A673 (cell line): ENCODE results near the gene GIMAP2. TPM values are rescaled to one million over a fixed set of nuclear protein-coding genes. Genes with fewer than 3 reads are reported as not detected.
"Not testable (repeated sequence)": the region's sequence is repeated elsewhere in the genome, so short reads cannot be mapped to it uniquely, and the experiment has no call there.

Experiments
- BruUV-seq: library from RNA; stranded (reverse); fragments of 400-500 nt; replicated peaks from 2 replicates; lab custom pipeline; 2021; lab: Mats Ljungman, UMichigan
- CTCF ChIA-PET: fragments of 300-600 bp; sonication (Branson Sonifier 250); formaldehyde crosslinking; loops from one replicate; lab custom pipeline; 2022; ENCODE audit warnings: antibody characterized with exemption; lab: Charles Lee
- POLR2A ChIA-PET: fragments of 300-600 bp; sonication (Branson Sonifier 250); formaldehyde crosslinking; loops from one replicate; lab custom pipeline; 2022; ENCODE audit warnings: antibody characterized with exemption; ENCODE audit not compliant: low non-redundant PET; lab: Charles Lee
- DNase-seq: peaks from one replicate; pipeline ENCODE4 v3.0.0-alpha.2; 2015; ENCODE audit warnings: low spot score
- H3K27ac ChIP-seq: fragments of 200-600 bp; sonication (generic); 2 replicates; pipeline ENCODE4 v1.5.1; 2016; ENCODE audit warnings: mixed run types, low read depth, mild to moderate bottlenecking, mixed read lengths, antibody characterized with exemption, low read length; ENCODE audit not compliant: poor library complexity, severe bottlenecking
- H3K27me3 ChIP-seq: fragments of 200-600 bp; sonication (generic); replicated peaks from 2 replicates; pipeline ENCODE4 v1.6.1; 2017; ENCODE audit warnings: mixed run types, low read depth, mild to moderate bottlenecking, mixed read lengths, antibody characterized with exemption, low read length; ENCODE audit not compliant: insufficient read depth, poor library complexity
- H3K36me3 ChIP-seq: fragments of 200-600 bp; sonication (generic); 2 replicates; pipeline ENCODE4 v1.6.1; 2016; ENCODE audit warnings: mixed run types, mild to moderate bottlenecking, mixed read lengths, antibody characterized with exemption, low read length; ENCODE audit not compliant: insufficient read depth, poor library complexity, severe bottlenecking
- H3K4me1 ChIP-seq: fragments of 200-600 bp; sonication (generic); 2 replicates; pipeline ENCODE4 v1.6.1; 2017; ENCODE audit warnings: mixed run types, mild to moderate bottlenecking, mixed read lengths, antibody characterized with exemption, low read length; ENCODE audit not compliant: insufficient read depth, poor library complexity, severe bottlenecking
- H3K4me3 ChIP-seq: fragments of 200-600 bp; sonication (generic); 2 replicates; pipeline ENCODE4 v1.5.1; 2016; ENCODE audit warnings: low read depth, mixed run types, mild to moderate bottlenecking, mixed read lengths, low read length; ENCODE audit not compliant: poor library complexity, severe bottlenecking
- H3K9me3 ChIP-seq: fragments of 200-600 bp; sonication (generic); 2 replicates; pipeline ENCODE4 v1.6.1; 2016; ENCODE audit warnings: mixed run types, low read depth, mild to moderate bottlenecking, mixed read lengths, antibody characterized with exemption, low read length; ENCODE audit not compliant: poor library complexity, severe bottlenecking
- CTCF ChIP-seq: fragments of 300-800, 200-600 bp; sonication (generic); conservative IDR thresholded peaks from 2 replicates; pipeline ENCODE4 v1.5.1; 2017; ENCODE audit warnings: low read depth, mild to moderate bottlenecking, antibody characterized with exemption, low read length, moderate library complexity, mixed read lengths
- EZH2 ChIP-seq: fragments of 200-600 bp; sonication (generic); IDR thresholded peaks from 2 replicates; pipeline ENCODE4 v1.6.1; 2017; ENCODE audit warnings: borderline replicate concordance, low read depth, mild to moderate bottlenecking, mixed read lengths, antibody characterized with exemption, low read length; ENCODE audit not compliant: poor library complexity, severe bottlenecking
- intact Hi-C: fragments of 100-400 bp; cut with micrococcal nuclease; formaldehyde crosslinking; loops from one replicate; pipeline ENCODE4 v1.10.0; 2022; ENCODE audit not compliant: unreplicated experiment
- total RNA-seq: library from RNA; stranded (reverse); gene quantifications from 2 replicates; pipeline ENCODE4 v1.2.3, GENCODE V29; 2021

Gene GIMAP2
- total RNA-seq, 1 experiment from 2014 or later: 4.3 TPM

- CTCF ChIA-PET: no interaction called here
- TF ChIP-seq CTCF (no peak), EZH2 (no peak)
- Histone ChIP-seq H3K27ac (no peak overlapping the region), H3K9me3 (no peaks in the 10 kb centered on the region), H3K27me3 (no peaks in the 10 kb centered on the region), H3K4me1 (no peaks in the 10 kb centered on the region), H3K4me3 (no peak overlapping the region), H3K36me3 (no peaks in the 10 kb centered on the region)
- no TSS peak for BruUV-seq
- intact Hi-C loops: no loop called here
- no peak for DNase-seq
- POLR2A ChIA-PET: no interaction called here
These were observed 24.4 kb upstream of the GIMAP2 start for GRCh38 chr7:150660939-150661613.

DNA sequence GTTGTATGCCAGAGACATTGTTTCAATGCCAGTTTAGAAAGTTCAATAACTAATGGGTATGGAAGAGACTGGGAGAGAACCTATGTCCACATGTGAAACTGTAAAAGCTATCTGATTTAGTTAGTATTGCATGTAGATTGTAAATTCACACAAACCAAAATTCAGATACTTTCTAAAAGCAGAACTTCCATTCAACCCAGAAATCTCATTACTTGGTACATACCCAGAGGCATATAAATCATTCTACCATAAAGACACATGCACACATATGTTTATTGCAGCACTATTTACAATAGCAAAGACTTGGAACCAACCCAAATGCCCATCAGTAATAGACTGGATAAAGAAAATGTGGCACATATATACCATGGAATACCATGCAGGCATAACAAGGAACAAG lies 22.7 kb upstream of the GIMAP2 start:
- H3K27ac ChIP-seq, BruUV-seq, H3K4me3 ChIP-seq, POLR2A ChIA-PET, CTCF ChIA-PET, DNase-seq, H3K36me3 ChIP-seq, H3K9me3 ChIP-seq, H3K27me3 ChIP-seq, intact Hi-C loops, H3K4me1 ChIP-seq: not testable (repeated sequence)

GRCh38 chr7:150663802-150664494 lies 21.6 kb upstream of the GIMAP2 start:
- H3K4me1 ChIP-seq: no peaks in the 10 kb centered on the region
- TF ChIP-seq CTCF (no peak), EZH2 (no peak)
- no TSS peak for BruUV-seq
- CTCF ChIA-PET: no interaction called here
- DNase-seq: no peak
- H3K27ac ChIP-seq: no peak overlapping the region
- intact Hi-C loops: no loop called here
- no peaks in the 10 kb centered on the region for H3K36me3 ChIP-seq
- POLR2A ChIA-PET: no interaction called here
- H3K9me3 ChIP-seq: no peaks in the 10 kb centered on the region
- H3K4me3 ChIP-seq: no peak overlapping the region
- peaks cover 3% of the 10 kb centered on the region for H3K27me3 ChIP-seq
